ENCODE measurements around the gene ATP8A2.
A peak's percentile ranks its signal among the peaks of the same experiment; 100 is the strongest.
"Not testable (repeated sequence)": the region's sequence is repeated elsewhere in the genome, so short reads cannot be mapped to it uniquely, and the experiment has no call there.

The ATP8A2 gene

DNA sequence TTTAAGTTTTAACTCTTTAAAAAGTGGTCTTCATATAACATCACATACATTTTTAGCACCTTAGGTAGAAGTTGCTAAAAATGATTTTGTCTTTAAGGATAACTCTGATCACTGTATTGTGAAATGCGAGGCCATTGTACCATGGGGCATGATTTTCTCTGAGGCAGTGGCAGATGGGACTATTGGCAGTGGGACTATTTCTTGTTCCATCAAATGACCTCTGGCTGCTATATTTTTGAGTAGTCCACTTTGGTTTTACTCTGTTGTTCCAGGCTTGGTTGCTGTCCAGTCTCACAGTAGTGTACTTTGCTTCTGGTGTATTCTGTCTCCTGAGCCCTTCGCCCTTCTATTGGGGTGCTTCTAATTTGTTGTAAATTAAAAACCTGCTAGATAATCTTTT is 156.5 kb downstream of the ATP8A2 start:
- Mint-ChIP-seq H3K4me1 (no peaks in the 10 kb centered on the region), H3K4me3 (no peak overlapping the region), H3K27me3 (peaks cover 6% of the 10 kb centered on the region), H3K27ac (no peak overlapping the region), H3K9me3 (peaks cover 27 to 28% of the 10 kb centered on the region in 2 donors)
- DNase-seq (no peak), ATAC-seq (no peak)

DNA sequence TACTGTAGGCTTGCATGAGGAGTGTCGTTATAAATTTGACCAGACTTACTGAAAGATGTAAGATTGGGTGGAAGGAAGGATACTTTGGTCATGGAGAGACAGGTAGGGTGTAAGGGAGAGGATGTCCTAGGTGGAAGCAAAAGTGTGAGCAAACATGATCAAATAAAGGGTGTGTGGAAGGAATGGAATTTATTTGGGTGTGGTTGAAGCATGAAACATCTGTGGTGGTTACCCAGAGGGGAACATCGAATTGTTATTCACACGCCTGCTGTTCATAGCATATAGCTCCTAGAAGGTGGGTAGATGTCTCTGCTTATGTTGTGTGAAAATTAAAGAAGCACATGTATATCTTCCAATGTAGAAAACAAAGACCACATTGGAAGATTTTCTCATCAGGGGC is 157.7 kb downstream of the ATP8A2 start:
- DNase-seq (no peak), ATAC-seq (no peak)
- no peak overlapping the region for H3K27ac Mint-ChIP-seq
- H3K9me3 Mint-ChIP-seq: peaks cover 18 to 22% of the 10 kb centered on the region in 2 donors
- H3K4me1 Mint-ChIP-seq: no peaks in the 10 kb centered on the region
- H3K4me3 Mint-ChIP-seq: no peak overlapping the region
- H3K27me3 Mint-ChIP-seq: peaks cover 1% of the 10 kb centered on the region

DNA sequence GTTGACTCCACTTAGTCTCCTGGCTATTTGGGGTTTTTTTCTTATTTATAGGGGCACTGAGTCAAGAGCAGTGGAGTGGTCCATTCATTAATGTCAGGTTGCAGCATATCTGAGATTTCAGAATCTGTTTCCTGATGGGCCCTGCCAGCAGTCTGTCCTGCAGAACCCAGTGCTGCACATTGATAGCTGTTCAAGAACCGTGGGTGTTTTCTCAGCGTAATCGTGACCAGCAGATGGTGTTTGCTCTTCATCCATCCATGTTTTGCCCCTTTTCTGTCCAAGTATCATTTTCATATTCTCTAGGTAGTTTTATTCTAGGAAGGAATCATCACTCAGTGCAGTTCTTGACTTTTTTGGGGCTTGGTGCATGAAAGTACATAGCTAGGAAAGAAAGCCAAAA is 166.5 kb downstream of the ATP8A2 start:
- H3K4me3 Mint-ChIP-seq: no peak overlapping the region
- ATAC-seq (no peak), DNase-seq (no peak)
- H3K9me3 Mint-ChIP-seq: no peaks in the 10 kb centered on the region
- peaks cover 34% of the 10 kb centered on the region for H3K27me3 Mint-ChIP-seq
- no peaks in the 10 kb centered on the region for H3K4me1 Mint-ChIP-seq
- H3K27ac Mint-ChIP-seq: no peak overlapping the region

DNA sequence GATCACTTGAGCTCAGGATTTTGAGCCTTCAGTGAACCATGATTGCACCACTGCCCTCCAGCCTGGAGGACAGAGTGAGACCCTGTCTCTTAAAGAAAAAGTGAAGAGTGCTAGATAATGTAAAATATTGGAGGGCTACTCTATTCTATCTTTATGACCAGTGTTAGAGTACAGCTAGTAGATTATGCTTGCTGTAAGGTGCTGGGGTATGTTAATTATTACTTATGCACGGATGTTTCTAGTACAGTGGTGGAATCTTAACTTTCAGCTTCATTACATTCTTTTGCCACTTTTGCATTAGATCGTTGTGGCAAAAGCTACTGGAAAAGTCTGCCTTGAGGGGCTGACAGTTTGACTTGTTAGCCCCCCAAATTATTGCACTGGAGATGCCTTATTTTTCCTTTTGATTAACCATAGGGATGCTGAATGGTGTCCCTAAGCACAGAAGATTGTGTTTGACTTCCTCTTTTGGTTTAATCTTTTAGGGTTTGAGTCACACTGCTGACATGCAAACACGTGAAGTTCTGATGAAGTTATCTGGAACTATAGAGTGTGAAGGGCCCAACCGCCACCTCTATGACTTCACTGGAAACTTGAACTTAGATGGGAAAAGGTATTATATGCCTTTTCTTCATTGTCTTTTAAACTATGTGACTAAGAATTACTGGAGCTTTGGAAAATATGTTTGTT is 169.8 kb downstream of the ATP8A2 start:
- peaks cover 40% of the 10 kb centered on the region for H3K27me3 Mint-ChIP-seq
- H3K4me1 Mint-ChIP-seq: no peaks in the 10 kb centered on the region
- H3K9me3 Mint-ChIP-seq: peaks cover 0 to 11% of the 10 kb centered on the region in 2 donors
- DNase-seq (no peak), ATAC-seq (no peak)
- no peak overlapping the region for H3K27ac Mint-ChIP-seq
- H3K4me3 Mint-ChIP-seq: no peak overlapping the region

DNA sequence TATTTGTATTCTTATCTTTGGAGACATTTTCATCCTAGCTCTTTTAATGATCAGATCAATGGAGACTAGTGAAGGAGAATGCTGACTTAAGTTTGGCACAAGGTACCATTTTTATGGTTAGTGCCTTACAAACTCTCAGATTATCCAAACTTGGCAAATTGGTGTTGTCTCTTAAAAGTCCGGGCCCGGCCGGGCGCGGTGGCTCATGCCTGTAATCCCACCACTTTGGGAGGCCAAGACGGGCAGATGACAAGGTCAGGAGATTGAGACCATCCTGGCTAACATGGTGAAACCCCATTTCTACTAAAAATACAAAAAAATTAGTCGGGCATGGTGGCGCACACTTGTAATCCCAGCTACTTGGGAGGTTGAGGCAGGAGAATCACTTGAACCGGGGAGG is 177.2 kb downstream of the ATP8A2 start:
- not testable (repeated sequence) for ATAC-seq

DNA sequence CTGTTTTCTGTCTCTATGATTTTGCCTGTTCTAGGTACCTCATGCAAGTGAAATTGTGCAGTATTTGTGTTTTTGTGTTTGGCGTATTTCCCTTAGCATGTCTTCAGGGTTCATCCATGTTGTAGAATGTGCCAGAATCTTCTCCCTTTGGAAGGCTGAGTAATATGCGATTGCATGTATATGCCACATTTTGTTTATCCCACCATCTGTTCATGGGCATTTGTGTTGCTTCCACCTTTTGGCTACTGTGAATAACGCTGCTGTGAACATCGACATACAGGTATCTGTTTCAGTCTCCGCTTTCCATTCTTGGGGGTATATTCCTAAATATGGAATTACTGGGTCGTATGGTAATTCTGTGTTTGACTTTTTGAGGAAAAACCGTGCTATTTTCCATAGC is 190.0 kb downstream of the ATP8A2 start:
- Mint-ChIP-seq H3K4me3 (no peak overlapping the region), H3K9me3 (no peaks in the 10 kb centered on the region), H3K4me1 (no peaks in the 10 kb centered on the region), H3K27me3 (peaks cover 49% of the 10 kb centered on the region), H3K27ac (no peak overlapping the region)
- ATAC-seq (no peak), DNase-seq (no peak)

More for the DNA sequence above, 177.2 kb downstream of the ATP8A2 start:
- DNase-seq, H3K4me3 Mint-ChIP-seq, H3K4me1 Mint-ChIP-seq, H3K27ac Mint-ChIP-seq: not testable (repeated sequence)
- Mint-ChIP-seq H3K9me3 (peaks cover 0 to 10% of the 10 kb centered on the region in 2 donors), H3K27me3 (peaks cover 25% of the 10 kb centered on the region)

DNA sequence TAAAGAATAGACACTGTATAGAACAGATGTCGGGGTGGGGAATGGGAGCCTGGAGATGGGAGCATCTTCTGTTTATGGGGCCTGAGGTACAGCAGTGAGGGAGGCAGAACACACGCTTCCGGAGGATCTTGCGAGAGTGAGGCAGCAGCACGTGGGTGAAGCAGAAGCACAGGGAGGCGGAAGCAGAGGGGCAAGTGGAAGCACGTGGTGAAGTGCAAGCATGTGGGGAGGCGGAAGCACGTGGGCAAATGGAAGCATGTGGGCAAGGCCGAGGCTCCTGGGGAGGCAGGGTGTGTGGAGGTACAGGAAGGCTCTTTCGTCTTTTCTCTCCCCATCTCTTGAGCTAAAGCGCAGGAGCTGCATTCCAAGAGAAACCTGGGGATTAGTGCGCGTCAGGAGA is 198.4 kb downstream of the ATP8A2 start:
- Mint-ChIP-seq H3K27ac (peak overlapping the region; percentile 12 to 83), H3K4me3 (no peak overlapping the region), H3K27me3 (peaks cover 66% of the 10 kb centered on the region), H3K9me3 (no peaks in the 10 kb centered on the region), H3K4me1 (no peaks in the 10 kb centered on the region)
- no peak for DNase-seq
- no peak for ATAC-seq

DNA sequence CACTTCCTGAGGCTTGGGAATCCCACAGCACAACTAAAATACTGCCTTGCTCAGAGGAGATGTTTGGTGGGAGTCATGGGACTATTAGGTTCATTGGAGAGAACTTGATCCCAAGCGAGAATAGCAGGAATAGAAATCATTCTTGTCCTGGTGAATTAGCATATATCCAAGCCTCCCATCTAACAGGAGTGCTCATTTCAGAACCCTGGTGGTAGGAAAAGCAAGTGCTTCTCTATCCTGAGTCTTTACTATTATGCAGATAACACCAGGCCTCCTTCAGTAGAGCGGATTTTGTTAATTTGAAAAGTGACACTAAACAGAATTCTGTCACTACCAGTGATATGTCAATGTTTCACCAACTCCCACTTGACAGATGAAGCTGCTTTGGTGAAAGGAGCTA is 199.5 kb downstream of the ATP8A2 start:
- peaks cover 5% of the 10 kb centered on the region for H3K4me1 Mint-ChIP-seq
- no peak overlapping the region for H3K27ac Mint-ChIP-seq
- H3K4me3 Mint-ChIP-seq: no peak overlapping the region
- no peaks in the 10 kb centered on the region for H3K9me3 Mint-ChIP-seq
- ATAC-seq: no peak
- H3K27me3 Mint-ChIP-seq: peaks cover 66% of the 10 kb centered on the region
- no peak for DNase-seq

DNA sequence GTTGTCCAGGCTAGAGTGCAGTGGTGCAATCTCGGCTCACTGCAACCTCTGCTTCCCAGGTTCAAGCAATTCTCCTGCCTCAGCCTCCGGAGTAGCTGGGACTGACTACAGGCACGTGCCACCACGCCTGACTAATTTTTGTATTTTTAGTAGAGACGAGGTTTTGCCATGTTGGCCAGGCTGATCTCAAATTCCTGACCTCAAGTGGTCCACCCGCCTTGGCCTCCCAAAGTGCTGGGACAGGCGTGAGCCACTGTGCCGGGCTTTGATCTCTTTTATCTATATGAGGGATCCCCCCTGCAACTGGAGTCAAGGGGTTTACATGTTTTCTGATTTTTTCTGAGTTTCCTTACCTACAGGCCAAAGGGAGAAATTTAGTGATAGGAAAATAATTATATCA is 200.4 kb downstream of the ATP8A2 start:
- H3K4me1 Mint-ChIP-seq, H3K27ac Mint-ChIP-seq, ATAC-seq, H3K9me3 Mint-ChIP-seq, H3K4me3 Mint-ChIP-seq, DNase-seq: not testable (repeated sequence)
- peaks cover 66% of the 10 kb centered on the region for H3K27me3 Mint-ChIP-seq

DNA sequence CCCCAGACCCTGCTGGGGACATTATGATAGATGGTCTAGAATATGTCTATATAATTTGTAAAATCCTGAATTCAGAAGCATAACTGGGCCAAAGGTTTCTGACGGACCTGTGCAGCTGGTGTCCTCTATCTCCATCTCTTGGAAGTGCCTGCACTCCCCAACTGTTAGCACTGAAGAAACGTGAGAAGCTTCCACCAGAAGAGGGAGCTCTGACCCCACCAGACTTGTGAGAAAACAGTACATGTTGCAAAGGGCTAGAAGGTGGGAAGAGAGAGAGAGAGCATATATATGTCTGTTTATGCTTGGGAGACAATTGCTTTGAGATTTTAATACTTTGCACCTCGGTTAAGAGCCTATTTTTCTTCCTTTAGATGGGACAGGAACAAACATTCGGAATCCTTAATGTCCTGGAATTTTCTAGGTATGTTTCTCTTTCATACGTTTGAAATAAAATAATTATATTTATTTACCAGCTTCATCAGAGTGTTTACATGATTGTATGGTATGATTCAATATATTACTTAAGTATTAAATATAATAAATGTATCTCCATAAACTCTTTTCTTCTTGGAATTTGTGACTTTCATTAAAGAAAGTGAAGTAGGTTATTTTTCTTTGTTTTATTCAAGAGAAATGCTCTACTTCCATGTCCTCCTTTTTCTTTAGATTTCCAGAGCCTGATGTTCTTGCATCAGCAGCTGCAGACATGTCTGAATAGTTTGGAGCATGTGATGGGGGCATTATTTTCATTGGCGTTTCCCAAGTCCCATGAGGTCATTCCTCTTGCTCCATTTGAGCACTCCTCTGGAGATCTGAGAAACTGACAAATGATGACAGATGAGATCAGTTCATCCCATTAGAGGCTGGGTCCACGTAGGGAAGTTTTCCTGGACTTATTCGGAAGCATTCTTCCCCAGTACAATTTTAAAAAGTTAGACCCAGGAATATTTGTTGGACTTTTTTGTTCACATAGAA is 202.9 kb downstream of the ATP8A2 start:
- no peak overlapping the region for H3K4me3 Mint-ChIP-seq
- H3K4me1 Mint-ChIP-seq: peaks cover 5% of the 10 kb centered on the region
- no peaks in the 10 kb centered on the region for H3K9me3 Mint-ChIP-seq
- ATAC-seq: peak; percentile 91
- H3K27me3 Mint-ChIP-seq: peaks cover 61% of the 10 kb centered on the region
- peak; percentile 69 to 74 for DNase-seq
- H3K27ac Mint-ChIP-seq: no peak overlapping the region

DNA sequence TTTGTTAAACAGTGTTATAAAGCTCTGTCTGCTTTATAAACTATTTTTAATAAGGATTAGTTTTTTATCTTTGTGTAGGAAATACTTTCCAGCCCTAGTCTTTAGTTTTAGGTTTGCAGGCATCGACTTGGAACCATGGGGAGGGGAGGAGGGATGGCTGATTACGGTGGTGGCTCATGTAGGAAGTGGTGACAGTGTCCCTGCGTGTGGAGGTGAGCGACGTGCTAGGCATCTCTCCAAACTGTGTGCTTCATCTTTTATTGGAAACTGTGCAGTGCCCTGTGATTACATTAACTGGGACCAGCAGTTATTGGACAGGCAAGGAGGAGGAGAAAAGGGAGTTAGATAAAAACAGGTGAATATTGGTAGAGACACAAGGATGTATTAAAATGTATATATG is 203.8 kb downstream of the ATP8A2 start:
- H3K27ac Mint-ChIP-seq: no peak overlapping the region
- H3K27me3 Mint-ChIP-seq: peaks cover 55% of the 10 kb centered on the region
- ATAC-seq: no peak
- no peak overlapping the region for H3K4me3 Mint-ChIP-seq
- H3K4me1 Mint-ChIP-seq: peaks cover 5% of the 10 kb centered on the region
- no peaks in the 10 kb centered on the region for H3K9me3 Mint-ChIP-seq
- no peak for DNase-seq

DNA sequence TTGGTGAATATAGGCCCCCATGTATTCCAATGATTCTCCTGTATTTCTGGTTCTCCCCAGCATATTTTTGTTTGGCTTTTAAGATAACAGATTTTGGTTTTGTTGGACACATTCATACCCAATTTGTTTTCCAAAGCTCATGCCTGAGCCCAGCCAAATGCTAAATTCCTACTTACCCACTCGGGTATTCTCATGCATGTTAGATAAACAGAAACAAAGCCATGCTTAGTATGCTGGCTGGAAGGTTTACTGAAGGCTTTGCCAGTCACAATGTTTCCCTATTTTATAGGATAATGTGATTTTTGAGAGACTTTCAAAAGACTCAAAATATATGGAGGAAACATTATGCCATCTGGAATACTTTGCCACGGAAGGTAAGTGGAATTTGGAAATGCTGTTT is 206.8 kb downstream of the ATP8A2 start:
- Mint-ChIP-seq H3K27ac (no peak overlapping the region), H3K27me3 (peaks cover 39% of the 10 kb centered on the region), H3K9me3 (no peaks in the 10 kb centered on the region), H3K4me3 (no peak overlapping the region), H3K4me1 (peaks cover 5% of the 10 kb centered on the region)
- no peak for ATAC-seq
- no peak for DNase-seq

DNA sequence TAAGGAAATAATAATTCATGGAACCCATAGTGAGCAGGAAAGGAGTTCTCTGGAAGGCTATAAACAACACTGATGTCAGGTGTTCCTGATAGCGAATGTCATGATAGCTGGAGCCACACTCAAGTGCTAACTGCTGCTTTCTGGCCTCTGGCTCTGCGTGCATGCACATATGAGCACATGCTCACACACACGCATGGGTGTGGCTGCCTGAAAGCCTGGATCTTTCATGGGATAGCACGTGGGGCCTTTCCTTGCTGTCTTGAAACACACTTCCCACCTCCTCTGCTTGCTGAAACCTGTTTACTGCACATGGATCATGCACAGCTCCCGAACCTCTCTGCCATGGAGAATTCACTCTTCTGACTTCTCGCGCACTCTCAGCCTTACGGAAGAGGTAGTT is 207.4 kb downstream of the ATP8A2 start:
- ATAC-seq (no peak), DNase-seq (no peak)
- Mint-ChIP-seq H3K27me3 (peaks cover 34% of the 10 kb centered on the region), H3K4me3 (no peak overlapping the region), H3K4me1 (peaks cover 5% of the 10 kb centered on the region), H3K9me3 (no peaks in the 10 kb centered on the region), H3K27ac (no peak overlapping the region)

DNA sequence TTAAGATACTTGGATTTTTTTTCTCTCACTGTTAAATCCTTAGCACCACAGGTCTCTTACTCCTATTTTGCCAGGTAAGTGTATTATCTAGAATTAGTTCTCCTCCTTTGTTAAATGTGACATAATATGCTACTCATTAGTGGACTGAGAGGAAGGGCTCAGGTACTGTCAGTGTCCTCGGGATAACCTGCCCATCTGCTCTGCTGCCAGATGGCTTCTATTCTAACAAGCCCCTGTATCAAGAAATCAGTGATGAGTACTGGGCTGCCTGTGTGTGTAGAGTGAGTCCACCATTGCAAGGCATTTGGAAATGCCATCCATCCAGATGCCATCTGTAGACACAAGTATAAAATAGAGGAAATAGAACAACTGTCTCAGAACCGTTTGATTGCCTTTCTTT is 209.6 kb downstream of the ATP8A2 start:
- Mint-ChIP-seq H3K27ac (peak overlapping the region in 1 of 2 donors; percentile 24), H3K27me3 (peaks cover 31% of the 10 kb centered on the region), H3K4me1 (no peaks in the 10 kb centered on the region), H3K9me3 (no peaks in the 10 kb centered on the region), H3K4me3 (no peak overlapping the region)
- ATAC-seq (no peak), DNase-seq (no peak)

DNA sequence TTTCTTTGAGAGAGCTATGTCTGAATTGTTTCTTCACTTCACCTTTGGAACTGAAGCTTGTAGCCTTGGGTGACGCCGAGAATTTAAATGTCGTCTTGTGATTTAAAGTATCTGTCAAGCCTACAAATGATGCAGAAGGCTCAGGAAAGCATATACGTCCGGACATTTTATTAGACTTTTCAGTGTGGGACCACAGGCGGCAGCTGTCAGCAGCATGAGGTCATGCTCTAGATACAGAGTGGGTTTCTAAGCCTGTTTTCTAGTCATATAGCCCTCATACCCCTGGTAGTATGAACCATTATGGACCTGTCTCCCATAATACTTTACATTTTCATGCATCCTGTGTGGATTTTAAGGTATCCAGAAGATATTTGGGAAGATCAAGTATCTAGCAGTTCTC is 212.3 kb downstream of the ATP8A2 start:
- Mint-ChIP-seq H3K4me3 (no peak overlapping the region), H3K27me3 (peaks cover 38% of the 10 kb centered on the region), H3K4me1 (no peaks in the 10 kb centered on the region), H3K27ac (no peak overlapping the region), H3K9me3 (no peaks in the 10 kb centered on the region)
- ATAC-seq (no peak), DNase-seq (no peak)

DNA sequence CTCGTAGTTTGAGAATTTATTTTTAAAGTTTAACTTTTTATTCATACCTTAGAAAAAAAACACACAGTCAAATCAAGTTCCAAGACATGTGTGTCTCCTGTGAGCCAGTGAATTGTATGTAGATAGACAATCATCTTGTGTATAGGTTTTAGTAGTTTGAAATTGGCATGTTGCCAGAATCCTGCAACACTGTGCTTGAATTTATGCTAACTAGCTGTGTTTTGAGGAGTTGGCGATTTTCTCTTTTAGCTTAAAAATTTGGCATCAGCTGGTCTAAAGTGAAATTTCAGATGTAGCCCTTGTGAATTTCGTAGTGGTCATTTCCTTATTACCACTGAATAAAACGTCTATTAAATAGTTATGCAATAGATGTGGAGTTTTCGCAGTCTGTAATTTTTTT is 213.2 kb downstream of the ATP8A2 start:
- Mint-ChIP-seq H3K27ac (no peak overlapping the region), H3K4me3 (no peak overlapping the region), H3K27me3 (peaks cover 30% of the 10 kb centered on the region), H3K9me3 (no peaks in the 10 kb centered on the region), H3K4me1 (no peaks in the 10 kb centered on the region)
- DNase-seq (no peak), ATAC-seq (no peak)
